SU-DHL-6 (cell line): ENCODE data around the gene SCN4A.

Experiments
- EZH2phosphoT487 ChIP-seq: fragments of 200-600 bp; sonication (generic), shearing (Covaris generic); conservative IDR thresholded peaks from 2 replicates; pipeline ENCODE4 v1.6.1; 2018; ENCODE audit warnings: mild to moderate bottlenecking, antibody characterized with exemption, low read length, moderate library complexity, mixed read lengths
- TF ChIP-seq, protein P1 (sequence below): fragments of 200-600 bp; sonication (generic); IDR thresholded peaks from one replicate; pipeline ENCODE4 v1.5.1; 2017; ENCODE audit warnings: antibody characterized with exemption, mild to moderate bottlenecking, low read length, moderate library complexity; ENCODE audit not compliant: insufficient read depth, poor library complexity, severe bottlenecking

DNA sequence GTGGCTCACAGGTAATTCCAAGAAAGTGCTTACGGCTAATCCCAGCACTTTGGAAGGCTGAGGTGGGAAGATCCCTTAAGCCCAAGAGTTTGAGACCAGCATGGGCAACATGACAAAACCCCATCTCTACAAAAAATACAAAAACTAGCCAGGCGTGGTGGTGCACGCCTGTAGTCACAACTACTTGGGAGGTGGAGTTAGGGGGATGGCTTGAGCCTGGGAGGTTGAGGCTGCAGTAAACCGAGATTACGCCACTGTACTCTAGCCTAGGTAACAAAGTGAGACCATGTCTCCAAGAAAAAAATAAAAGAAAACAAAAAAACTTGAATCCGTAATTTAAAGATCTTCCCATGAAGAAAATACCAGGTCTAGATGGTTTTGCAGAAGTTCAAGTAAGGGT, 42.7 kb upstream of the SCN4A start:
- TF ChIP-seq, protein P1, sequence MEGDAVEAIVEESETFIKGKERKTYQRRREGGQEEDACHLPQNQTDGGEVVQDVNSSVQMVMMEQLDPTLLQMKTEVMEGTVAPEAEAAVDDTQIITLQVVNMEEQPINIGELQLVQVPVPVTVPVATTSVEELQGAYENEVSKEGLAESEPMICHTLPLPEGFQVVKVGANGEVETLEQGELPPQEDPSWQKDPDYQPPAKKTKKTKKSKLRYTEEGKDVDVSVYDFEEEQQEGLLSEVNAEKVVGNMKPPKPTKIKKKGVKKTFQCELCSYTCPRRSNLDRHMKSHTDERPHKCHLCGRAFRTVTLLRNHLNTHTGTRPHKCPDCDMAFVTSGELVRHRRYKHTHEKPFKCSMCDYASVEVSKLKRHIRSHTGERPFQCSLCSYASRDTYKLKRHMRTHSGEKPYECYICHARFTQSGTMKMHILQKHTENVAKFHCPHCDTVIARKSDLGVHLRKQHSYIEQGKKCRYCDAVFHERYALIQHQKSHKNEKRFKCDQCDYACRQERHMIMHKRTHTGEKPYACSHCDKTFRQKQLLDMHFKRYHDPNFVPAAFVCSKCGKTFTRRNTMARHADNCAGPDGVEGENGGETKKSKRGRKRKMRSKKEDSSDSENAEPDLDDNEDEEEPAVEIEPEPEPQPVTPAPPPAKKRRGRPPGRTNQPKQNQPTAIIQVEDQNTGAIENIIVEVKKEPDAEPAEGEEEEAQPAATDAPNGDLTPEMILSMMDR, result no peak
- no peak for TF ChIP-seq EZH2phosphoT487
